BJ (cell line): ENCODE data around the gene KIF16B. TPM values are rescaled to one million over a fixed set of nuclear protein-coding genes. Genes with fewer than 3 reads are reported as not detected.

Source experiments
- CTCF ChIA-PET: fragments of 350-600 bp; formaldehyde crosslinking; extraction: SDS; loops from one replicate; lab custom pipeline; 2021; ENCODE audit warnings: antibody characterized with exemption, inconsistent platforms; lab: Yijun Ruan, JAX
- POLR2A ChIA-PET: fragments of 300-600 bp; sonication (Branson Sonifier 250); formaldehyde crosslinking; extraction: SDS; loops from one replicate; lab custom pipeline; 2021; ENCODE audit warnings: antibody characterized with exemption; lab: Charles Lee
- DNase-seq: peaks from one replicate; pipeline ENCODE4 v3.0.0-alpha.2; 2011; ENCODE audit warnings: low read depth
- H3K27me3 ChIP-seq: 2 replicates; pipeline ENCODE4 v1.6.0; 2011; ENCODE audit warnings: low read length; ENCODE audit not compliant: control insufficient read depth, insufficient read depth
- H3K36me3 ChIP-seq: 2 replicates; pipeline ENCODE4 v1.5.1; 2011; ENCODE audit warnings: low read length; ENCODE audit not compliant: control insufficient read depth, insufficient read depth
- H3K4me3 ChIP-seq: 2 replicates; pipeline ENCODE4 v1.5.1; 2011; ENCODE audit warnings: low read depth, mild to moderate bottlenecking, control low read depth, low read length
- CTCF ChIP-seq: IDR thresholded peaks from 2 replicates; pipeline ENCODE4 v1.5.1; 2011; ENCODE audit warnings: low read depth, mild to moderate bottlenecking, control low read depth, inconsistent platforms, low read length, moderate library complexity; ENCODE audit not compliant: insufficient read depth
- polyA plus RNA-seq: library from polyadenylated mRNA; depleted of rRNA; stranded (reverse); fragments of >200 nt; gene quantifications from 2 replicates; pipeline ENCODE4 v1.2.3, GENCODE V29; 2011

The KIF16B gene
- polyA plus RNA-seq, 1 experiment: 3.2 TPM

GRCh38 chr20:16423311-16424212 is 149.7 kb downstream of the KIF16B start:
- no peak for DNase-seq
- CTCF ChIA-PET: no interaction called here
- H3K4me3 ChIP-seq: no peak overlapping the region
- no peaks in the 10 kb centered on the region for H3K27me3 ChIP-seq
- POLR2A ChIA-PET: no interaction called here
- no peak for TF ChIP-seq CTCF
- H3K36me3 ChIP-seq: no peaks in the 10 kb centered on the region; the same call in 1 of the 2 replicates

GRCh38 chr20:16419138-16419715 is 154.0 kb downstream of the KIF16B start:
- H3K36me3 ChIP-seq: no peaks in the 10 kb centered on the region; the same call in 1 of the 2 replicates
- TF ChIP-seq CTCF: no peak
- no peaks in the 10 kb centered on the region for H3K27me3 ChIP-seq
- ChIA-PET POLR2A (no interaction called here), CTCF (no interaction called here)
- no peak overlapping the region for H3K4me3 ChIP-seq
- no peak for DNase-seq

GRCh38 chr20:16418616-16419015 is 154.6 kb downstream of the KIF16B start:
- ChIA-PET POLR2A (no interaction called here), CTCF (no interaction called here)
- TF ChIP-seq CTCF: no peak
- H3K27me3 ChIP-seq: no peaks in the 10 kb centered on the region
- no peaks in the 10 kb centered on the region; the same call in 1 of the 2 replicates for H3K36me3 ChIP-seq
- no peak for DNase-seq
- H3K4me3 ChIP-seq: no peak overlapping the region

- Histone ChIP-seq H3K4me3 (no peak overlapping the region), H3K27me3 (no peaks in the 10 kb centered on the region), H3K36me3 (no peaks in the 10 kb centered on the region; the same call in 1 of the 2 replicates)
- no peak for TF ChIP-seq CTCF
- DNase-seq: no peak
- CTCF ChIA-PET: no interaction called here
- POLR2A ChIA-PET: no interaction called here
These were observed 156.2 kb downstream of the KIF16B start for GRCh38 chr20:16417001-16417400.
